ENCODE data around the gene NXNL2.

The NXNL2 gene

DNA sequence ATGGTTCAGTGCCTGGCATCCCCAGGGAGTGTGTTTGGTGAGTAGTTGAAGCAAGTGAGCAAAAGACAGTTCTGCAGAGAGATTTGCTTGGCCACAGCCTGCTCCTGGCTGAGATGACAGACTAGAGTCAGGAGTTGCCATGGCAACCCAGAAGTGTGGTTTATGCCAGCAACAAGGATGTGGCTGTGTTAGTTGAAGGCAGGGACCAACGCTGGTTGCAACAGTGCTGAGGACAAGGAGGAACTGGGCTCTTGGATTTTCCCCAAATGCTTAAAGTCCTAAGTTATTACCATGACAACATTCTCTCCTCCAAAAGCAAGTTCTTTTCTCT lies 2.7 kb downstream of the NXNL2 start:
- H2AFZ ChIP-seq (ENCODE audit: low read depth), result no peak overlapping the region
- no peaks in the 10 kb centered on the region for H4K20me1 ChIP-seq (ENCODE audit: insufficient read depth)
- no peaks in the 10 kb centered on the region for H3K4me1 ChIP-seq (ENCODE audit: low read depth, poor library complexity, severe bottlenecking)
- H3K4me2 ChIP-seq, result no peak overlapping the region
- H3K9ac ChIP-seq, result no peak overlapping the region
- no peak overlapping the region for H3K4me3 ChIP-seq (IDR thresholded peaks at IDR 0.05; ENCODE audit: insufficient read depth, low read depth, low read length)
- H3K79me2 ChIP-seq (ENCODE audit: insufficient read depth, low read depth), result no peaks in the 10 kb centered on the region
- no peaks in the 10 kb centered on the region for H3K36me3 ChIP-seq (ENCODE audit: insufficient read depth)
- TF ChIP-seq CTCF (conservative IDR thresholded peaks at IDR 0.05; ENCODE audit: low read depth, low read length), result no peak
- H3K27ac ChIP-seq, result no peak overlapping the region
- no peaks in the 10 kb centered on the region for H3K27me3 ChIP-seq (ENCODE audit: insufficient read depth, low read depth)

- no peaks in the 10 kb centered on the region for H3K36me3 ChIP-seq (ENCODE audit: insufficient read depth)
- no peaks in the 10 kb centered on the region for H3K27me3 ChIP-seq (ENCODE audit: insufficient read depth, low read depth)
- H3K4me3 ChIP-seq (IDR thresholded peaks at IDR 0.05; ENCODE audit: insufficient read depth, low read depth, low read length), result no peak overlapping the region
- H3K27ac ChIP-seq, result no peak overlapping the region
- no peak overlapping the region for H3K9ac ChIP-seq
- H3K79me2 ChIP-seq (ENCODE audit: insufficient read depth, low read depth), result no peaks in the 10 kb centered on the region
- H2AFZ ChIP-seq (ENCODE audit: low read depth), result no peak overlapping the region
- no peak overlapping the region for H3K4me2 ChIP-seq
- no peaks in the 10 kb centered on the region for H3K4me1 ChIP-seq (ENCODE audit: low read depth, poor library complexity, severe bottlenecking)
- no peaks in the 10 kb centered on the region for H4K20me1 ChIP-seq (ENCODE audit: insufficient read depth)
- TF ChIP-seq CTCF (conservative IDR thresholded peaks at IDR 0.05; ENCODE audit: low read depth, low read length), result no peak
These were observed 3.5 kb downstream of the NXNL2 start for GRCh38 chr9:88538311-88539085.

- TF ChIP-seq CTCF (conservative IDR thresholded peaks at IDR 0.05; ENCODE audit: low read depth, low read length), result no peak
- Histone ChIP-seq H2AFZ (ENCODE audit: low read depth) (no peak overlapping the region), H3K27me3 (ENCODE audit: insufficient read depth, low read depth) (no peaks in the 10 kb centered on the region), H3K4me2 (no peak overlapping the region), H3K79me2 (ENCODE audit: insufficient read depth, low read depth) (no peaks in the 10 kb centered on the region), H4K20me1 (ENCODE audit: insufficient read depth) (no peaks in the 10 kb centered on the region), H3K4me1 (ENCODE audit: low read depth, poor library complexity, severe bottlenecking) (no peaks in the 10 kb centered on the region), H3K4me3 (IDR thresholded peaks at IDR 0.05; ENCODE audit: insufficient read depth, low read depth, low read length) (no peak overlapping the region), H3K36me3 (ENCODE audit: insufficient read depth) (no peaks in the 10 kb centered on the region), H3K27ac (no peak overlapping the region), H3K9ac (no peak overlapping the region)
These were observed 4.3 kb downstream of the NXNL2 start for GRCh38 chr9:88539246-88539645.

GRCh38 chr9:88540251-88540763 lies 5.3 kb downstream of the NXNL2 start:
- H3K79me2 ChIP-seq (ENCODE audit: insufficient read depth, low read depth), result no peaks in the 10 kb centered on the region
- no peak overlapping the region for H3K27ac ChIP-seq
- no peak for TF ChIP-seq CTCF (conservative IDR thresholded peaks at IDR 0.05; ENCODE audit: low read depth, low read length)
- H3K36me3 ChIP-seq (ENCODE audit: insufficient read depth), result no peaks in the 10 kb centered on the region
- no peaks in the 10 kb centered on the region for H3K4me1 ChIP-seq (ENCODE audit: low read depth, poor library complexity, severe bottlenecking)
- H3K4me3 ChIP-seq (IDR thresholded peaks at IDR 0.05; ENCODE audit: insufficient read depth, low read depth, low read length), result no peak overlapping the region
- H3K27me3 ChIP-seq (ENCODE audit: insufficient read depth, low read depth), result no peaks in the 10 kb centered on the region
- no peak overlapping the region for H2AFZ ChIP-seq (ENCODE audit: low read depth)
- H4K20me1 ChIP-seq (ENCODE audit: insufficient read depth), result no peaks in the 10 kb centered on the region
- H3K9ac ChIP-seq, result no peak overlapping the region
- no peak overlapping the region for H3K4me2 ChIP-seq

Data from KMS-11 (cell line).